C4-2B (cell line): ENCODE data around the gene LENG9.

Experiments used
- CTCF ChIP-seq: fragments of 450-650 bp; conservative IDR thresholded peaks from 2 replicates; pipeline ENCODE4 v1.5.1; 2017; ENCODE audit warnings: mild to moderate bottlenecking
- ZFX ChIP-seq: fragments of 450-650 bp; IDR thresholded peaks from 2 replicates; pipeline ENCODE4 v1.6.1; 2017

DNA sequence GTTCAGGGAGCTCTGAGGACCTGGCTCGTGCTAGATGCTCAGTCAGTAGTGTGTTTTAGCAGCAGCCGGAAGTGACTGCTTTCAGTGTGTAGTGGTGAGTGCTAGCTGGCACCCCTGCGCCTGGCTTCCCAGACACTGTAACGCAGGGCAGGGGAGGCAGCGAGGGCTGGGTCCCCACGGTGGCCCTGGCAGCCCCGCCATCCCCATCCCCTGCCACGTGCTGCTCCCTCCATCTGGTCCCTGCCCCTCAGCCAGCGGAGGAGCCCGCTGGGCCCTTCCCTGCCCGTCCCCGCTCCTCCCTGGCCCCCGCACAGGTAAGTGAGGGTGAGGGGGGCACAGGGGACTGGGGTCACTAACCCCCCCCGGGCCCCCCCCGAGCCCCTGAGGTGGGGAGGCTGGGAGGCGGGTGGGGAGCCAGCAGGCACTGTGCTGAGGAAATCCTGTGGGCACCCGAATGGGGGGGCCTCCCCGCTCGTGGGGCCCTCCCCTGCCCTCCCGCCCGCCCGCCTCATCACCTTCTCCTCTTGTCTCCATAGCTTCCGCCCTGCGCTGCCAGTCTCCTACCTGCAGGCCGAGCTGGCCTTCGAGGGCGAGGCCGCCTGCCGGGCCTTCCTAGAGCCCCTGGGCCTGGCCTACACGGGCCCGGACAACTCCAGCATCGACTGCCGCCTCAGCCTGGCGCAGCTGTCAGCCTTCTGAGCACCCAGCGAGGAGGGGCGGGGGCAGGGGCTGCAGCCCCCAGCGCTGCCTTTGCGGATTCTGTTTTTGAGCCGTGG is 3.2 kb downstream of the LENG9 start:
- TF ChIP-seq CTCF (no peak), ZFX (no peak)
